HL-60 (cell line): Measurements from ENCODE around the gene EGFLAM.

Source experiments
- POLR2AphosphoS5 ChIP-seq: IDR thresholded peaks from 2 replicates; pipeline ENCODE4 v1.6.1; 2012; ENCODE audit warnings: low read depth
- TF ChIP-seq, protein P1 (sequence below): IDR thresholded peaks from one replicate; pipeline ENCODE4 v1.5.1; 2011; ENCODE audit warnings: low read length, control low read depth, inconsistent platforms; ENCODE audit not compliant: insufficient read depth

DNA sequence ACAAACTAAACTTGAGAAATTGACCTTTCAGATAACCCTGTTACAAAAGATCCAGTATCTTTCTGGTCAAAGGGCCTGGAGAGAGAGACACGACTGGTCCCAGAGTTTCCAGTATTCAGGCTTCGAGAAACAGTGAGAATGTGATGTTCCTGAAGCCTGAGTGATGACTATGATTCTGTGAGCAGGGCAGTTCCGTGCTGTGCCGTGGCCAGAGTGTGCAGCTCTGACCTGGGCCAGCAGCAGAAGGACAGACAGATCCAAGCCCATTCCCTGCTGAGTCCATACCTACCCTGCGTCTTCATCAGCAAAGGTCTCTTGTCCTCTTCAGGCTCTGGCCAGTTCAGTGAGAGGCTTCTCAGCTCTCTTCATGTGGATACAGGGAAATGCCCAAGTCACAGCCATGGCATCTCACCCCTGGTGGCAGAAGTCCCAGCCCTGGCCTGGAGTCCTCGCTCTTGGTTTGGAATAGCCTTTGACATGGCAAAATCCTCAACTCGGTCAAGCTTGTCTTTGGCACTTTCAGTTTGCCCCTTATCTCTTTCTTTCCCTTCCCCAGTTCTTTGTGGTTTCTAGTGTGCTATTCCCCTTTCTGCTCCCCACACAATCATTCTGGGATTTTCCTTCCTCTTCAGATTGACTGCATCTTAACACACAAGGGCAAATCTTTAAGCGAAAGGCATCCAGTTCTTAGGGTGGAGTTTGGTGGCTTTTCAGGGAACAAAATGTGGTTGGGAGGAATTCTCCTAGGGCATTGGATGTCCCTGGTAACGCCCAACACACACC lies 190.4 kb downstream of the EGFLAM start:
- TF ChIP-seq, protein P1, sequence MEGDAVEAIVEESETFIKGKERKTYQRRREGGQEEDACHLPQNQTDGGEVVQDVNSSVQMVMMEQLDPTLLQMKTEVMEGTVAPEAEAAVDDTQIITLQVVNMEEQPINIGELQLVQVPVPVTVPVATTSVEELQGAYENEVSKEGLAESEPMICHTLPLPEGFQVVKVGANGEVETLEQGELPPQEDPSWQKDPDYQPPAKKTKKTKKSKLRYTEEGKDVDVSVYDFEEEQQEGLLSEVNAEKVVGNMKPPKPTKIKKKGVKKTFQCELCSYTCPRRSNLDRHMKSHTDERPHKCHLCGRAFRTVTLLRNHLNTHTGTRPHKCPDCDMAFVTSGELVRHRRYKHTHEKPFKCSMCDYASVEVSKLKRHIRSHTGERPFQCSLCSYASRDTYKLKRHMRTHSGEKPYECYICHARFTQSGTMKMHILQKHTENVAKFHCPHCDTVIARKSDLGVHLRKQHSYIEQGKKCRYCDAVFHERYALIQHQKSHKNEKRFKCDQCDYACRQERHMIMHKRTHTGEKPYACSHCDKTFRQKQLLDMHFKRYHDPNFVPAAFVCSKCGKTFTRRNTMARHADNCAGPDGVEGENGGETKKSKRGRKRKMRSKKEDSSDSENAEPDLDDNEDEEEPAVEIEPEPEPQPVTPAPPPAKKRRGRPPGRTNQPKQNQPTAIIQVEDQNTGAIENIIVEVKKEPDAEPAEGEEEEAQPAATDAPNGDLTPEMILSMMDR: no peak
- no peak for TF ChIP-seq POLR2AphosphoS5
